HG03571 (cell line): ENCODE data around the gene MICALL1.
"Not testable (repeated sequence)": the region's sequence is repeated elsewhere in the genome, so short reads cannot be mapped to it uniquely, and the experiment has no call there.

Experiments
- ATAC-seq: cut with Tn5 transposase; IDR thresholded peaks from one replicate; pipeline ENCODE4 v1.9.1; 2021; ENCODE audit not compliant: unreplicated experiment

The MICALL1 gene

GRCh38 chr22:37957232-37957631 is 51.1 kb downstream of the MICALL1 start:
- no peak for ATAC-seq

- ATAC-seq, result no peak
Measured at GRCh38 chr22:37959231-37959825, 53.2 kb downstream of the MICALL1 start.

GRCh38 chr22:37961062-37961461 is 55.0 kb downstream of the MICALL1 start:
- ATAC-seq, result no peak

GRCh38 chr22:37965940-37966664 is 60.0 kb downstream of the MICALL1 start:
- no peak for ATAC-seq

- no peak for ATAC-seq
Measured at GRCh38 chr22:37967147-37967546, 61.0 kb downstream of the MICALL1 start.

- no peak for ATAC-seq
Measured at GRCh38 chr22:37967637-37968451, 61.7 kb downstream of the MICALL1 start.

- ATAC-seq, result no peak
Measured at GRCh38 chr22:37968452-37969251, 62.6 kb downstream of the MICALL1 start.

GRCh38 chr22:37970864-37971263 is 64.8 kb downstream of the MICALL1 start:
- ATAC-seq, result no peak

GRCh38 chr22:37971475-37972434 is 65.7 kb downstream of the MICALL1 start:
- ATAC-seq, result no peak

GRCh38 chr22:37972527-37972926 is 66.4 kb downstream of the MICALL1 start:
- no peak for ATAC-seq

- ATAC-seq, result no peak
Measured at GRCh38 chr22:37973271-37974170, 67.4 kb downstream of the MICALL1 start.

- no peak for ATAC-seq
Measured at GRCh38 chr22:37975153-37975552, 69.1 kb downstream of the MICALL1 start.

- ATAC-seq, result not testable (repeated sequence)
Measured at GRCh38 chr22:37976022-37976421, 69.9 kb downstream of the MICALL1 start.

- no peak for ATAC-seq
Measured at GRCh38 chr22:37976547-37976946, 70.5 kb downstream of the MICALL1 start.

- no peak for ATAC-seq
Measured at GRCh38 chr22:37979782-37980181, 73.7 kb downstream of the MICALL1 start.

- ATAC-seq, result no peak
Measured at GRCh38 chr22:37981282-37982011, 75.3 kb downstream of the MICALL1 start.

- ATAC-seq, result no peak
Measured at GRCh38 chr22:37982151-37982785, 76.2 kb downstream of the MICALL1 start.
